ENCODE measurements around the gene MYOZ2. TPM values are rescaled to one million over a fixed set of nuclear protein-coding genes. Genes with fewer than 3 reads are reported as not detected.

The MYOZ2 gene
- total RNA-seq, 4 donors from 2014 or later = not detected

- WGBS, 2 donors = 52 to 59% methylated on average over 4 of the region's 4 CpGs
- H3K4me3 ChIP-seq (ENCODE audit: low read depth, poor library complexity, severe bottlenecking) = no peak overlapping the region
- DNase-seq (ENCODE audit: low spot score in 2 of 2) = no peak
- intact Hi-C loops (cut with DNase I; ENCODE audit: low total_unique reads) = no loop called here
- no peak for TF ChIP-seq CTCF (IDR thresholded peaks at IDR 0.05)
- TF ChIP-seq POLR2A (IDR thresholded peaks at IDR 0.05) = no peak
These were observed 29.3 kb upstream of the MYOZ2 start for GRCh38 chr4:119106036-119107000.

- intact Hi-C loops (cut with DNase I; ENCODE audit: low total_unique reads) = no loop called here
- whole genome bisulfite sequencing, 2 donors = 67 to 84% methylated on average over 2 of the region's 2 CpGs
- H3K4me3 ChIP-seq (ENCODE audit: low read depth, poor library complexity, severe bottlenecking) = no peak overlapping the region
- no peak for TF ChIP-seq CTCF (IDR thresholded peaks at IDR 0.05)
- no peak for TF ChIP-seq POLR2A (IDR thresholded peaks at IDR 0.05)
- no peak for DNase-seq (ENCODE audit: low spot score in 2 of 2)
These were observed 25.5 kb upstream of the MYOZ2 start for GRCh38 chr4:119110121-119110520.

GRCh38 chr4:119111296-119111695, 24.3 kb upstream of the MYOZ2 start:
- no peak for DNase-seq (ENCODE audit: low spot score in 2 of 2)
- H3K4me3 ChIP-seq (ENCODE audit: low read depth, poor library complexity, severe bottlenecking) = no peak overlapping the region
- intact Hi-C loops (cut with DNase I; ENCODE audit: low total_unique reads) = no loop called here
- TF ChIP-seq POLR2A (IDR thresholded peaks at IDR 0.05) (no peak), CTCF (IDR thresholded peaks at IDR 0.05) (no peak)

GRCh38 chr4:119113033-119113655, 22.5 kb upstream of the MYOZ2 start:
- intact Hi-C loops (cut with DNase I; ENCODE audit: low total_unique reads) = no loop called here
- no peak overlapping the region for H3K4me3 ChIP-seq (ENCODE audit: low read depth, poor library complexity, severe bottlenecking)
- DNase-seq (ENCODE audit: low spot score in 2 of 2) = no peak
- TF ChIP-seq CTCF (IDR thresholded peaks at IDR 0.05) (no peak), POLR2A (IDR thresholded peaks at IDR 0.05) (no peak)

GRCh38 chr4:119116021-119116420, 19.6 kb upstream of the MYOZ2 start:
- TF ChIP-seq POLR2A (IDR thresholded peaks at IDR 0.05) (no peak), CTCF (IDR thresholded peaks at IDR 0.05) (no peak)
- DNase-seq (ENCODE audit: low spot score in 2 of 2) = no peak
- intact Hi-C loops (cut with DNase I; ENCODE audit: low total_unique reads) = no loop called here
- 89 to 95% methylated on average over 4 of the region's 4 CpGs for WGBS, 2 donors
- no peak overlapping the region for H3K4me3 ChIP-seq (ENCODE audit: low read depth, poor library complexity, severe bottlenecking)

Measured in lower leg skin (tissue), 4 donors.